GM12892 (cell line): Measurements from ENCODE around the gene DCTN5.

ENCODE experiments used
- POLR2A ChIP-seq: IDR thresholded peaks from 2 replicates; pipeline ENCODE4 v1.6.1; 2011; ENCODE audit warnings: low read depth, low read length, control low read depth
- POLR2AphosphoS5 ChIP-seq: IDR thresholded peaks from 2 replicates; pipeline ENCODE4 v1.6.1; 2011; ENCODE audit warnings: low read depth, low read length, control low read depth
- TAF1 ChIP-seq: IDR thresholded peaks from 2 replicates; pipeline ENCODE4 v1.6.1; 2011; ENCODE audit warnings: low read depth, mild to moderate bottlenecking, control low read depth, low read length, borderline replicate concordance

- TF ChIP-seq POLR2A (no peak), TAF1 (no peak), POLR2AphosphoS5 (no peak)
Observed at GRCh38 chr16:23615805-23616204, 25.5 kb upstream of the DCTN5 start.
